NB4 (cell line): ENCODE data around the gene TBCC.

Source experiments
- DNase-seq: peaks from one replicate; pipeline ENCODE4 v3.0.0; 2010; ENCODE audit warnings: low read depth
- H3K4me3 ChIP-seq: one replicate; pipeline ENCODE4 v1.5.1; 2011; ENCODE audit warnings: mild to moderate bottlenecking, low read depth, low read length, moderate library complexity
- CTCF ChIP-seq: IDR thresholded peaks from one replicate; pipeline ENCODE4 v1.5.1; 2012; ENCODE audit warnings: low read depth, low read length
- MAX ChIP-seq: IDR thresholded peaks from 2 replicates; pipeline ENCODE4 v1.6.1; 2011; ENCODE audit warnings: low read depth, low read length
- MYC ChIP-seq: IDR thresholded peaks from 2 replicates; pipeline ENCODE4 v1.6.1; 2011; ENCODE audit warnings: low read depth, low read length
- POLR2A ChIP-seq: IDR thresholded peaks from 2 replicates; pipeline ENCODE4 v1.6.1; 2011; ENCODE audit warnings: mild to moderate bottlenecking; ENCODE audit not compliant: insufficient read length; ENCODE audit errors: extremely low read depth

TBCC gene

GRCh38 chr6:42774201-42774600 is 28.3 kb upstream of the TBCC start:
- H3K4me3 ChIP-seq = no peak overlapping the region
- DNase-seq = no peak
- no peak for TF ChIP-seq MAX
- no peak for TF ChIP-seq POLR2A
- no peak for TF ChIP-seq MYC
- no peak for TF ChIP-seq CTCF

- no peak for DNase-seq
- TF ChIP-seq MAX (no peak), MYC (no peak), POLR2A (no peak), CTCF (no peak)
- no peak overlapping the region for H3K4me3 ChIP-seq
These were observed 25.8 kb upstream of the TBCC start for GRCh38 chr6:42771741-42772100.

- no peak for TF ChIP-seq MAX
- no peak for TF ChIP-seq CTCF
- no peak for TF ChIP-seq MYC
- TF ChIP-seq POLR2A = no peak
- DNase-seq = no peak
- no peak overlapping the region for H3K4me3 ChIP-seq
These were observed 23.9 kb upstream of the TBCC start for GRCh38 chr6:42769836-42770235.

GRCh38 chr6:42769051-42769450 is 23.1 kb upstream of the TBCC start:
- TF ChIP-seq POLR2A (no peak), MAX (no peak), MYC (no peak), CTCF (no peak)
- no peak overlapping the region for H3K4me3 ChIP-seq
- DNase-seq = no peak

- no peak for DNase-seq
- no peak overlapping the region for H3K4me3 ChIP-seq
- no peak for TF ChIP-seq CTCF
- no peak for TF ChIP-seq MAX
- no peak for TF ChIP-seq POLR2A
- no peak for TF ChIP-seq MYC
These were observed 20.3 kb upstream of the TBCC start for GRCh38 chr6:42766163-42766670.
